Neural cell (in vitro differentiated cells): ENCODE data around the gene FAM170B. TPM values are rescaled to one million over a fixed set of nuclear protein-coding genes. Genes with fewer than 3 reads are reported as not detected.

Experiments
- H2AFZ ChIP-seq: fragments of 200-600, 300-800 bp; sonication (generic), shearing (Covaris generic); 2 replicates; pipeline ENCODE4 v1.6.0; 2014; ENCODE audit warnings: low read depth, mild to moderate bottlenecking, antibody characterized with exemption, low read length, moderate library complexity
- H3F3A ChIP-seq: fragments of 200-600 bp; shearing (Covaris generic); 2 replicates; pipeline ENCODE4 v1.6.1; 2016; ENCODE audit warnings: mild to moderate bottlenecking, moderate library complexity, mixed read lengths, antibody characterized with exemption, low read length; ENCODE audit not compliant: insufficient read depth, poor library complexity, severe bottlenecking
- H3K27ac ChIP-seq: fragments of 200-600, 300-800 bp; sonication (generic), shearing (Covaris generic); 2 replicates; pipeline ENCODE4 v1.5.1; 2014; ENCODE audit warnings: mild to moderate bottlenecking, low read length, moderate library complexity
- H3K27me3 ChIP-seq: fragments of 300-800, 200-600 bp; sonication (generic), shearing (Covaris generic); 2 replicates; pipeline ENCODE4 v1.6.0; 2014; ENCODE audit warnings: mild to moderate bottlenecking, low read depth, low read length, moderate library complexity; ENCODE audit not compliant: insufficient read depth
- H3K36me3 ChIP-seq: fragments of 300-800, 200-600 bp; sonication (generic), shearing (Covaris generic); 2 replicates; pipeline ENCODE4 v1.5.1; 2014; ENCODE audit warnings: mild to moderate bottlenecking, antibody characterized with exemption, low read length, moderate library complexity; ENCODE audit not compliant: insufficient read depth
- H3K4me2 ChIP-seq: fragments of 300-800, 200-600 bp; sonication (generic), shearing (Covaris generic); 2 replicates; pipeline ENCODE4 v1.6.0; 2014; ENCODE audit warnings: mild to moderate bottlenecking, low read length
- H3K4me3 ChIP-seq: fragments of 300-800, 200-600 bp; sonication (generic), shearing (Covaris generic); 2 replicates; pipeline ENCODE4 v1.5.1; 2014; ENCODE audit warnings: mild to moderate bottlenecking, low read length, moderate library complexity
- H3K79me2 ChIP-seq: fragments of 200-600 bp; shearing (Covaris generic); replicated peaks from 2 replicates; pipeline ENCODE4 v1.6.0; 2014; ENCODE audit warnings: mild to moderate bottlenecking, low read length, moderate library complexity; ENCODE audit not compliant: insufficient read depth
- H3K9ac ChIP-seq: fragments of 300-800, 200-600 bp; sonication (generic), shearing (Covaris generic); 2 replicates; pipeline ENCODE4 v1.6.1; 2016; ENCODE audit warnings: mild to moderate bottlenecking, low read length, mixed read lengths
- H3K9me2 ChIP-seq: fragments of 200-600 bp; shearing (Covaris generic); 2 replicates; pipeline ENCODE4 v1.6.1; 2016; ENCODE audit warnings: mild to moderate bottlenecking, low read length, mixed read lengths; ENCODE audit not compliant: insufficient read depth
- H3K9me3 ChIP-seq: fragments of 200-600, 300-800 bp; sonication (generic), shearing (Covaris generic); 2 replicates; pipeline ENCODE4 v1.6.1; 2016; ENCODE audit warnings: mild to moderate bottlenecking, mixed run types, low read length, moderate library complexity, mixed read lengths
- H4K20me1 ChIP-seq: fragments of 200-600 bp; shearing (Covaris generic); 2 replicates; pipeline ENCODE4 v1.6.1; 2016; ENCODE audit warnings: mild to moderate bottlenecking, mixed run types; ENCODE audit not compliant: insufficient read depth
- CTCF ChIP-seq: fragments of 450-650 bp; IDR thresholded peaks from 2 replicates; pipeline ENCODE4 v1.5.1; 2014; ENCODE audit warnings: antibody characterized with exemption, mild to moderate bottlenecking, moderate library complexity; ENCODE audit not compliant: poor library complexity, severe bottlenecking
- EP300 ChIP-seq: fragments of 450-650 bp; conservative IDR thresholded peaks from 2 replicates; pipeline ENCODE4 v1.6.1; 2014; ENCODE audit warnings: antibody characterized with exemption, mild to moderate bottlenecking, moderate library complexity; ENCODE audit not compliant: poor library complexity, severe bottlenecking
- EZH2 ChIP-seq: fragments of 200-600, 300-800 bp; shearing (Covaris generic), sonication (generic); IDR thresholded peaks from 2 replicates; pipeline ENCODE4 v1.6.1; 2014; ENCODE audit warnings: antibody characterized with exemption, low read length, borderline replicate concordance, mild to moderate bottlenecking; ENCODE audit not compliant: insufficient read depth, poor library complexity, severe bottlenecking
- MXI1 ChIP-seq: fragments of 450-650 bp; conservative IDR thresholded peaks from 2 replicates; pipeline ENCODE4 v1.6.1; 2014; ENCODE audit warnings: antibody characterized with exemption, mild to moderate bottlenecking; ENCODE audit not compliant: poor library complexity, severe bottlenecking
- POLR2AphosphoS5 ChIP-seq: IDR thresholded peaks from 2 replicates; pipeline ENCODE4 v1.6.1; 2012
- RAD21 ChIP-seq: fragments of 450-650 bp; conservative IDR thresholded peaks from 2 replicates; pipeline ENCODE4 v1.6.1; 2014; ENCODE audit warnings: antibody characterized with exemption, mild to moderate bottlenecking, moderate library complexity
- SMC3 ChIP-seq: fragments of 450-650 bp; conservative IDR thresholded peaks from 2 replicates; pipeline ENCODE4 v1.6.1; 2014; ENCODE audit warnings: antibody characterized with exemption, mild to moderate bottlenecking, moderate library complexity; ENCODE audit not compliant: poor library complexity
- TAF1 ChIP-seq: IDR thresholded peaks from 2 replicates; pipeline ENCODE4 v1.6.1; 2012; ENCODE audit warnings: low read depth
- polyA plus RNA-seq: library from polyadenylated mRNA; depleted of rRNA; stranded (reverse); fragments of >200 nt; gene quantifications from 2 replicates; pipeline ENCODE4 v1.2.3, GENCODE V29; 2014
- TF ChIP-seq, protein P1 (sequence below): IDR thresholded peaks from 2 replicates; pipeline ENCODE4 v1.6.1; 2012; ENCODE audit warnings: borderline replicate concordance

Gene FAM170B
- polyA plus RNA-seq, 1 donor from 2014 or later: not detected

GRCh38 chr10:49139846-49140195, 6.0 kb upstream of the FAM170B start:
- Histone ChIP-seq H3K27me3 (no peaks in the 10 kb centered on the region), H3K4me3 (no peak overlapping the region), H3K9ac (no peak overlapping the region), H3K27ac (no peak overlapping the region), H3K9me2 (no peaks in the 10 kb centered on the region), H2AFZ (no peak overlapping the region), H3K4me2 (no peak overlapping the region), H3K36me3 (no peaks in the 10 kb centered on the region), H3K9me3 (no peaks in the 10 kb centered on the region), H3K79me2 (no peaks in the 10 kb centered on the region), H3F3A (no peaks in the 10 kb centered on the region), H4K20me1 (no peaks in the 10 kb centered on the region)
- TF ChIP-seq POLR2AphosphoS5: no peak
- TF ChIP-seq RAD21: no peak
- TF ChIP-seq SMC3: no peak
- no peak for TF ChIP-seq EZH2
- no peak for TF ChIP-seq EP300
- TF ChIP-seq CTCF: no peak
- TF ChIP-seq TAF1: no peak

- Histone ChIP-seq H3K9me2 (no peaks in the 10 kb centered on the region), H2AFZ (no peak overlapping the region), H3K36me3 (no peaks in the 10 kb centered on the region), H3K4me3 (no peak overlapping the region), H3K9me3 (no peaks in the 10 kb centered on the region), H3K27ac (no peak overlapping the region), H3K79me2 (no peaks in the 10 kb centered on the region), H3F3A (no peaks in the 10 kb centered on the region), H3K9ac (no peak overlapping the region), H4K20me1 (no peaks in the 10 kb centered on the region), H3K4me2 (no peak overlapping the region), H3K27me3 (no peaks in the 10 kb centered on the region)
- no peak for TF ChIP-seq CTCF
- TF ChIP-seq, protein P1, sequence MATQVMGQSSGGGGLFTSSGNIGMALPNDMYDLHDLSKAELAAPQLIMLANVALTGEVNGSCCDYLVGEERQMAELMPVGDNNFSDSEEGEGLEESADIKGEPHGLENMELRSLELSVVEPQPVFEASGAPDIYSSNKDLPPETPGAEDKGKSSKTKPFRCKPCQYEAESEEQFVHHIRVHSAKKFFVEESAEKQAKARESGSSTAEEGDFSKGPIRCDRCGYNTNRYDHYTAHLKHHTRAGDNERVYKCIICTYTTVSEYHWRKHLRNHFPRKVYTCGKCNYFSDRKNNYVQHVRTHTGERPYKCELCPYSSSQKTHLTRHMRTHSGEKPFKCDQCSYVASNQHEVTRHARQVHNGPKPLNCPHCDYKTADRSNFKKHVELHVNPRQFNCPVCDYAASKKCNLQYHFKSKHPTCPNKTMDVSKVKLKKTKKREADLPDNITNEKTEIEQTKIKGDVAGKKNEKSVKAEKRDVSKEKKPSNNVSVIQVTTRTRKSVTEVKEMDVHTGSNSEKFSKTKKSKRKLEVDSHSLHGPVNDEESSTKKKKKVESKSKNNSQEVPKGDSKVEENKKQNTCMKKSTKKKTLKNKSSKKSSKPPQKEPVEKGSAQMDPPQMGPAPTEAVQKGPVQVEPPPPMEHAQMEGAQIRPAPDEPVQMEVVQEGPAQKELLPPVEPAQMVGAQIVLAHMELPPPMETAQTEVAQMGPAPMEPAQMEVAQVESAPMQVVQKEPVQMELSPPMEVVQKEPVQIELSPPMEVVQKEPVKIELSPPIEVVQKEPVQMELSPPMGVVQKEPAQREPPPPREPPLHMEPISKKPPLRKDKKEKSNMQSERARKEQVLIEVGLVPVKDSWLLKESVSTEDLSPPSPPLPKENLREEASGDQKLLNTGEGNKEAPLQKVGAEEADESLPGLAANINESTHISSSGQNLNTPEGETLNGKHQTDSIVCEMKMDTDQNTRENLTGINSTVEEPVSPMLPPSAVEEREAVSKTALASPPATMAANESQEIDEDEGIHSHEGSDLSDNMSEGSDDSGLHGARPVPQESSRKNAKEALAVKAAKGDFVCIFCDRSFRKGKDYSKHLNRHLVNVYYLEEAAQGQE: no peak
- no peak for TF ChIP-seq TAF1
- TF ChIP-seq EP300: no peak
- TF ChIP-seq MXI1: no peak
- TF ChIP-seq EZH2: no peak
- TF ChIP-seq POLR2AphosphoS5: no peak
Measured at GRCh38 chr10:49139028-49139845, 5.4 kb upstream of the FAM170B start.
